ENCODE data around the gene SFXN5. TPM values are rescaled to one million over a fixed set of nuclear protein-coding genes. Genes with fewer than 3 reads are reported as not detected.

SFXN5 gene
- total and polyA plus RNA-seq, 2 of the 8 experiments (the other 6 are each of a cell fraction or from before 2014, with no cell fraction given): 29.3 to 33.1 TPM

GRCh38 chr2:73008766-73009135 is 62.8 kb downstream of the SFXN5 start:
- no peak overlapping the region for H3K4me3 ChIP-seq (ENCODE audit: extremely low read depth in 1 of 4, insufficient read depth in 2 of 4, low read depth in 3 of 4, low read length in 4 of 4)
- no peaks in the 10 kb centered on the region; the same call in 1 of the 2 replicates for H3K23me2 ChIP-seq (ENCODE audit: low read depth, low read length)
- no peak overlapping the region for H3K27ac ChIP-seq (ENCODE audit: low read depth, low read length)
- H2BK20ac ChIP-seq (ENCODE audit: low read length): no peak overlapping the region
- POLR2A ChIA-PET (ENCODE audit: partially characterized antibody): interaction anchor here (1.5 kb wide), 1 partner anchor 34 kb away, joined by 3 read pairs; no protein-coding TSS in a partner anchor
- no peak overlapping the region for H3K4me2 ChIP-seq (ENCODE audit: insufficient read depth in 1 of 2, low read depth in 2 of 2, low read length in 2 of 2)
- H3K4ac ChIP-seq (replicated peaks; ENCODE audit: insufficient read length, low read depth, low read length): no peak overlapping the region
- no peak overlapping the region for H4K5ac ChIP-seq (ENCODE audit: insufficient read length, low read depth, low read length)
- no peak overlapping the region; a peak in 1 of 7 replicates for H3K9ac ChIP-seq (replicated peaks in 1 of 4; ENCODE audit: extremely low read depth in 1 of 4, low read depth in 3 of 4, low read length in 3 of 4)
- H2BK15ac ChIP-seq (ENCODE audit: low read length): no peak overlapping the region
- H2BK12ac ChIP-seq (ENCODE audit: low read depth, low read length): no peak overlapping the region
- no peak for DNase-seq (ENCODE audit: low read depth in 1 of 2, low spot score in 2 of 2)
- no peaks in the 10 kb centered on the region for H3K79me2 ChIP-seq (ENCODE audit: control insufficient read depth in 1 of 2, insufficient read depth in 2 of 2, low read length in 2 of 2)
- no peak overlapping the region for H2BK120ac ChIP-seq (replicated peaks; ENCODE audit: low read depth, low read length)
- peaks cover 0 to 4% of the 10 kb centered on the region in 2 experiments for H4K20me1 ChIP-seq (replicated peaks in 1 of 2; ENCODE audit: control insufficient read depth in 1 of 2, insufficient read depth in 2 of 2, low read length in 2 of 2)
- no peak overlapping the region for H4K91ac ChIP-seq (replicated peaks; ENCODE audit: insufficient read length, low read length)
- H3K9me3 ChIP-seq (ENCODE audit: insufficient read depth in 2 of 2, low read depth in 1 of 2, low read length in 1 of 2): no peaks in the 10 kb centered on the region
- H3K4me1 ChIP-seq (replicated peaks in 1 of 4; ENCODE audit: control insufficient read depth in 3 of 4, insufficient read depth in 4 of 4, low read length in 3 of 4): no peaks in the 10 kb centered on the region
- H4K8ac ChIP-seq (ENCODE audit: extremely low read depth, insufficient read depth, low read length): no peak overlapping the region
- H3K27me3 ChIP-seq (replicated peaks in 1 of 4; ENCODE audit: control insufficient read depth in 3 of 4, extremely low read depth in 1 of 4, insufficient read depth in 3 of 4, low read length in 3 of 4): no peaks in the 10 kb centered on the region
- no peak overlapping the region for H2BK5ac ChIP-seq (ENCODE audit: low read depth, low read length)
- H3K36me3 ChIP-seq (ENCODE audit: control insufficient read depth in 2 of 4, insufficient read depth in 4 of 4, low read length in 3 of 4): no peaks in the 10 kb centered on the region
- no peaks in the 10 kb centered on the region for H3K79me1 ChIP-seq (ENCODE audit: low read depth, low read length)
- CTCF ChIA-PET (ENCODE audit: partially characterized antibody): interaction anchor here (1.0 to 2.3 kb wide), 6 partner anchors 10 to 148 kb away, joined by 3 to 7 read pairs (median 4); partner anchors contain the start of gene SFXN5
- H2AFZ ChIP-seq (ENCODE audit: low read length): no peak overlapping the region
- H3K14ac ChIP-seq (ENCODE audit: insufficient read length): no peak overlapping the region
- no peak for FAIRE-seq
- H3K18ac ChIP-seq (ENCODE audit: extremely low read depth, low read length): no peak overlapping the region
- no peak overlapping the region for H2AK5ac ChIP-seq (ENCODE audit: low read depth, low read length)
- H3K23ac ChIP-seq (ENCODE audit: insufficient read length): no peak overlapping the region
- 95% methylated on average over 9 of the region's 9 CpGs; no CpG with 5 or more reads in 1 of the 2 experiments for WGBS, 2 experiments (ENCODE audit: extremely low coverage in 1 of 2, insufficient coverage in 1 of 2, insufficient read length in 1 of 2, insufficient replicate concordance in 2 of 2, low coverage in 1 of 2, low lambda C conversion rate in 2 of 2, missing lambda C conversion rate in 1 of 2)
- no peak overlapping the region for H3K56ac ChIP-seq (replicated peaks; ENCODE audit: insufficient read length, low read depth, low read length)
- TF ChIP-seq CTCF (IDR thresholded peaks at IDR 0.05; ENCODE audit: control extremely low read depth in 1 of 3, insufficient read depth in 1 of 3, low read depth in 1 of 3, low read length in 3 of 3): no peak
- no peak for TF ChIP-seq KDM4A (IDR thresholded peaks at IDR 0.05; ENCODE audit: low read depth, low read length, severe bottlenecking)
- no peak for TF ChIP-seq POLR2A (IDR thresholded peaks at IDR 0.05; ENCODE audit: control extremely low read depth in 1 of 2, low read depth in 2 of 2, low read length in 2 of 2)
- TF ChIP-seq FOSL1 (IDR thresholded peaks at IDR 0.05; ENCODE audit: insufficient read depth, low read depth, low read length): no peak
- TF ChIP-seq NRF1 (IDR thresholded peaks at IDR 0.05; ENCODE audit: low read depth, low read length): no peak
- no peak for TF ChIP-seq POLR2AphosphoS5 (IDR thresholded peaks at IDR 0.05; ENCODE audit: low read depth, low read length)
- no peak for TF ChIP-seq CEBPB (IDR thresholded peaks at IDR 0.05; ENCODE audit: low read depth, low read length)
- TF ChIP-seq, protein P1, sequence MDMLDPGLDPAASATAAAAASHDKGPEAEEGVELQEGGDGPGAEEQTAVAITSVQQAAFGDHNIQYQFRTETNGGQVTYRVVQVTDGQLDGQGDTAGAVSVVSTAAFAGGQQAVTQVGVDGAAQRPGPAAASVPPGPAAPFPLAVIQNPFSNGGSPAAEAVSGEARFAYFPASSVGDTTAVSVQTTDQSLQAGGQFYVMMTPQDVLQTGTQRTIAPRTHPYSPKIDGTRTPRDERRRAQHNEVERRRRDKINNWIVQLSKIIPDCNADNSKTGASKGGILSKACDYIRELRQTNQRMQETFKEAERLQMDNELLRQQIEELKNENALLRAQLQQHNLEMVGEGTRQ (IDR thresholded peaks at IDR 0.05; ENCODE audit: low read length): no peak
- no peak for TF ChIP-seq TAF7 (optimal IDR thresholded peaks at IDR 0.05; ENCODE audit: borderline replicate concordance, low read depth, low read length)
- TF ChIP-seq RFX5 (IDR thresholded peaks at IDR 0.05; ENCODE audit: borderline replicate concordance, low read depth, low read length): no peak
- no peak for TF ChIP-seq TCF12 (IDR thresholded peaks at IDR 0.05; ENCODE audit: low read depth, low read length)
- TF ChIP-seq YY1 (IDR thresholded peaks at IDR 0.05; ENCODE audit: low read depth, low read length): no peak
